OCI-LY1 (cell line): ENCODE data around the gene ZNF554.
A peak's percentile ranks its signal among the peaks of the same experiment; 100 is the strongest.

Experiments
- H2AFZ ChIP-seq: fragments of 200-600 bp; sonication (generic), shearing (Covaris generic); 2 replicates; pipeline ENCODE4 v1.6.0; 2014; ENCODE audit warnings: antibody characterized with exemption, mild to moderate bottlenecking, low read length
- H3F3A ChIP-seq: fragments of 200-600 bp; sonication (generic), shearing (Covaris generic); 2 replicates; pipeline ENCODE4 v1.6.0; 2014; ENCODE audit warnings: mild to moderate bottlenecking, antibody characterized with exemption, low read length, moderate library complexity; ENCODE audit not compliant: insufficient read depth
- H3K27ac ChIP-seq: fragments of 200-600 bp; sonication (generic); 2 replicates; pipeline ENCODE4 v1.5.1; 2014; ENCODE audit warnings: low read length, mixed run types, mild to moderate bottlenecking, low read depth; ENCODE audit not compliant: poor library complexity, severe bottlenecking
- H3K27me3 ChIP-seq: fragments of 200-600 bp; sonication (generic); 2 replicates; pipeline ENCODE4 v1.6.0; 2014; ENCODE audit warnings: antibody characterized with exemption, mild to moderate bottlenecking, low read length, moderate library complexity; ENCODE audit not compliant: insufficient read depth
- H3K36me3 ChIP-seq: fragments of 200-600 bp; sonication (generic); 2 replicates; pipeline ENCODE4 v1.6.1; 2014; ENCODE audit warnings: mild to moderate bottlenecking, antibody characterized with exemption, low read length, moderate library complexity, mixed read lengths; ENCODE audit not compliant: insufficient read depth
- H3K4me1 ChIP-seq: fragments of 200-600 bp; sonication (generic); 2 replicates; pipeline ENCODE4 v1.5.1; 2014; ENCODE audit warnings: mild to moderate bottlenecking, low read length, moderate library complexity; ENCODE audit not compliant: insufficient read depth, severe bottlenecking
- H3K4me2 ChIP-seq: fragments of 200-600 bp; sonication (generic), shearing (Covaris generic); 2 replicates; pipeline ENCODE4 v1.6.1; 2014; ENCODE audit warnings: low read length
- H3K4me3 ChIP-seq: fragments of 200-600 bp; sonication (generic); 2 replicates; pipeline ENCODE4 v1.5.1; 2014; ENCODE audit warnings: low read length, low read depth, mild to moderate bottlenecking, mixed read lengths; ENCODE audit not compliant: poor library complexity, severe bottlenecking
- H3K79me2 ChIP-seq: fragments of 200-600 bp; shearing (Covaris generic); 2 replicates; pipeline ENCODE4 v1.6.1; 2016; ENCODE audit warnings: mixed run types, low read length, mixed read lengths; ENCODE audit not compliant: insufficient read depth
- H3K9ac ChIP-seq: fragments of 200-600 bp; sonication (generic), shearing (Covaris generic); 2 replicates; pipeline ENCODE4 v1.6.1; 2014; ENCODE audit warnings: mild to moderate bottlenecking, low read length, mixed read lengths
- H3K9me2 ChIP-seq: fragments of 200-600 bp; sonication (generic), shearing (Covaris generic); 2 replicates; pipeline ENCODE4 v1.6.1; 2014; ENCODE audit warnings: low read depth, mild to moderate bottlenecking, low read length, mixed read lengths
- H3K9me3 ChIP-seq: fragments of 200-600 bp; shearing (Covaris generic); 2 replicates; pipeline ENCODE4 v1.6.1; 2014; ENCODE audit warnings: low read length, mixed read lengths
- H4K20me1 ChIP-seq: fragments of 200-600 bp; sonication (generic), shearing (Covaris generic); 2 replicates; pipeline ENCODE4 v1.6.0; 2016; ENCODE audit warnings: mild to moderate bottlenecking, low read length; ENCODE audit not compliant: insufficient read depth
- CTCF ChIP-seq: fragments of 200-600 bp; sonication (generic), shearing (Covaris generic); IDR thresholded peaks from 2 replicates; pipeline ENCODE4 v1.5.1; 2017; ENCODE audit warnings: mild to moderate bottlenecking, antibody characterized with exemption, low read length, moderate library complexity, mixed read lengths
- EZH2 ChIP-seq: fragments of 200-600 bp; sonication (generic), shearing (Covaris generic); IDR thresholded peaks from 2 replicates; pipeline ENCODE4 v1.8.0; 2017; ENCODE audit warnings: borderline replicate concordance, mixed run types, mild to moderate bottlenecking, antibody characterized with exemption, low read length, moderate library complexity, mixed read lengths

The ZNF554 gene

GRCh38 chr19:2774083-2774679, 45.5 kb upstream of the ZNF554 start:
- Histone ChIP-seq H3K4me3 (no peak overlapping the region), H3K4me1 (peaks cover 7% of the 10 kb centered on the region), H4K20me1 (no peaks in the 10 kb centered on the region; the same call in 1 of the 2 replicates), H3K36me3 (peaks cover 21% of the 10 kb centered on the region), H3K27me3 (no peaks in the 10 kb centered on the region), H2AFZ (no peak overlapping the region), H3K9ac (no peak overlapping the region), H3F3A (no peaks in the 10 kb centered on the region), H3K9me3 (no peaks in the 10 kb centered on the region), H3K79me2 (peaks cover 75% of the 10 kb centered on the region), H3K27ac (no peak overlapping the region), H3K4me2 (0 out of 2 replicates have a peak overlapping the region, but pooled peaks have one; percentile 14), H3K9me2 (no peaks in the 10 kb centered on the region)
- TF ChIP-seq CTCF (no peak), EZH2 (no peak)

GRCh38 chr19:2774953-2775555, 44.6 kb upstream of the ZNF554 start:
- Histone ChIP-seq H3K4me1 (peaks cover 7% of the 10 kb centered on the region), H3K36me3 (peaks cover 20% of the 10 kb centered on the region), H3K9me2 (no peaks in the 10 kb centered on the region), H3K27ac (no peak overlapping the region), H3F3A (no peaks in the 10 kb centered on the region), H3K9ac (no peak overlapping the region), H3K4me2 (no peak overlapping the region), H3K4me3 (no peak overlapping the region), H2AFZ (no peak overlapping the region), H3K27me3 (no peaks in the 10 kb centered on the region), H4K20me1 (no peaks in the 10 kb centered on the region; the same call in 1 of the 2 replicates), H3K79me2 (peaks cover 84% of the 10 kb centered on the region), H3K9me3 (no peaks in the 10 kb centered on the region)
- TF ChIP-seq CTCF (no peak), EZH2 (no peak)

- Histone ChIP-seq H2AFZ (no peak overlapping the region), H3K4me2 (no peak overlapping the region), H3K36me3 (peaks cover 13% of the 10 kb centered on the region), H3K9me2 (no peaks in the 10 kb centered on the region), H3K79me2 (peaks cover 84% of the 10 kb centered on the region), H3K9ac (no peak overlapping the region), H3K27me3 (no peaks in the 10 kb centered on the region), H4K20me1 (no peaks in the 10 kb centered on the region; the same call in 1 of the 2 replicates), H3F3A (no peaks in the 10 kb centered on the region), H3K4me1 (peaks cover 11% of the 10 kb centered on the region), H3K27ac (no peak overlapping the region), H3K4me3 (no peak overlapping the region), H3K9me3 (no peaks in the 10 kb centered on the region)
- TF ChIP-seq EZH2 (no peak), CTCF (no peak)
Observed at GRCh38 chr19:2775556-2776430, 43.9 kb upstream of the ZNF554 start.
